ENCODE results near the gene ARHGEF3.

DNA sequence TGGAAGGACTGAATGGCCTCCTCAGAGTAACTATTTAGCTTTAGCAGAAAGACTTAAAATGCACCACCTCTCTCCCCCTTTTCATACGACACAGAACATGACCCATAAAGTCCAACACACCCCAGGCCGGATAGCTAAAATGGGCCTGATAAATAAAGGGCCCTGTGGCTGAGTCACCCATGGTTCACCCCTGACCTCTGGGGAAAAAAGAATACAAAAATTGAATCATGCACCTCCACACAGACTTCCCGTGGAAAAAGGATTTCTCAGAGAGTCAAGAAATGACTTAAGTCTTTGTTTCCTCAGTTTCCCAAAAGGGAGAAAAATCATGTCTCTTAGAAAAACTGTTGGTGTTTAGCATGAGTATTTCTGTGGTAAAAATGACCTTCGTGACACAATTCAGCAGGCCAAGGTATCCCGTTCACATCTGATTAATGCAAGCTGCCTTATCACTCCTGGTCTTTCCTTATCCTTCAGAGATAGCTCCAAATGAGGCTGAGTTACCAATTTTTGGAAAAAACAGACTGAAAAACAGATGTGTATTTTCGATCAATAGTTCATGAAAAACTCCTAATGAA, 34.0 kb upstream of the ARHGEF3 start:
- TF ChIP-seq POLR2AphosphoS5 (IDR thresholded peaks at IDR 0.05; ENCODE audit: low read depth) (no peak), REST (IDR thresholded peaks at IDR 0.05; ENCODE audit: insufficient replicate concordance, low read depth) (no peak)
- TF ChIP-seq, protein P1, sequence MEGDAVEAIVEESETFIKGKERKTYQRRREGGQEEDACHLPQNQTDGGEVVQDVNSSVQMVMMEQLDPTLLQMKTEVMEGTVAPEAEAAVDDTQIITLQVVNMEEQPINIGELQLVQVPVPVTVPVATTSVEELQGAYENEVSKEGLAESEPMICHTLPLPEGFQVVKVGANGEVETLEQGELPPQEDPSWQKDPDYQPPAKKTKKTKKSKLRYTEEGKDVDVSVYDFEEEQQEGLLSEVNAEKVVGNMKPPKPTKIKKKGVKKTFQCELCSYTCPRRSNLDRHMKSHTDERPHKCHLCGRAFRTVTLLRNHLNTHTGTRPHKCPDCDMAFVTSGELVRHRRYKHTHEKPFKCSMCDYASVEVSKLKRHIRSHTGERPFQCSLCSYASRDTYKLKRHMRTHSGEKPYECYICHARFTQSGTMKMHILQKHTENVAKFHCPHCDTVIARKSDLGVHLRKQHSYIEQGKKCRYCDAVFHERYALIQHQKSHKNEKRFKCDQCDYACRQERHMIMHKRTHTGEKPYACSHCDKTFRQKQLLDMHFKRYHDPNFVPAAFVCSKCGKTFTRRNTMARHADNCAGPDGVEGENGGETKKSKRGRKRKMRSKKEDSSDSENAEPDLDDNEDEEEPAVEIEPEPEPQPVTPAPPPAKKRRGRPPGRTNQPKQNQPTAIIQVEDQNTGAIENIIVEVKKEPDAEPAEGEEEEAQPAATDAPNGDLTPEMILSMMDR (IDR thresholded peaks at IDR 0.05; ENCODE audit: insufficient read depth, low read length), result no peak
